HCT116 (cell line): ENCODE data around the gene KRT7. TPM values are rescaled to one million over a fixed set of nuclear protein-coding genes. Genes with fewer than 3 reads are reported as not detected.

Experiments used
- ATAC-seq: fragments of 200-7000 bp; cut with Tn5 transposase; 2 replicates; pipeline ENCODE4 v1.9.1; 2020; ENCODE audit warnings: mild to moderate bottlenecking, moderate library complexity
- BruUV-seq: library from RNA; stranded (reverse); fragments of 400-500 nt; replicated peaks from 2 replicates; lab custom pipeline; 2021; lab: Mats Ljungman, UMichigan
- CTCF ChIA-PET: fragments of 300-600 bp; sonication (Branson Sonifier 250); formaldehyde crosslinking; loops from one replicate; lab custom pipeline; 2021; ENCODE audit warnings: antibody characterized with exemption; lab: Charles Lee
- POLR2A ChIA-PET: fragments of 300-600, 350-600 bp; sonication (Branson Sonifier 250); formaldehyde crosslinking; loops from one replicate; lab custom pipeline; 2021; ENCODE audit warnings: antibody characterized with exemption; lab: Charles Lee
- RAD21 ChIA-PET, 2 experiments: fragments of 300-600 bp; sonication (Branson Sonifier 250); formaldehyde crosslinking; loops; one replicate each; lab custom pipeline; 2023; ENCODE audit warnings: low total read pairs in 2 of 2; ENCODE audit not compliant: uncharacterized antibody in 2 of 2, unreplicated experiment in 2 of 2, low non-redundant PET in 1 of 2; lab: Charles Lee
- DNase-seq: peaks from one replicate; pipeline ENCODE4 v3.0.0-alpha.2; 2010; ENCODE audit warnings: low read depth, low spot score
- H2AFZ ChIP-seq: fragments of 200-600 bp; shearing (Covaris generic), sonication (generic); 2 replicates; pipeline ENCODE4 v1.6.1; 2017; ENCODE audit warnings: low read depth, mixed run types, mixed read lengths, antibody characterized with exemption, low read length; ENCODE audit not compliant: poor library complexity, severe bottlenecking
- H3K27ac ChIP-seq: 2 replicates; pipeline ENCODE4 v1.5.1; 2012; ENCODE audit warnings: low read depth, low read length
- H3K27me3 ChIP-seq: fragments of 200-600 bp; sonication (generic); 2 replicates; pipeline ENCODE4 v1.6.1; 2016; ENCODE audit warnings: mixed run types, low read length, mixed read lengths; ENCODE audit not compliant: insufficient read depth
- H3K36me3 ChIP-seq, 2 experiments: fragments of 200-500 bp in 1 of 2; fragments of 200-600 bp in 1 of 2; sonication (Bioruptor generic) in 1 of 2; sonication (generic) in 1 of 2; 2 replicates each; pipeline versions ENCODE4 v1.5.1 to v1.6.1; 2014 to 2016; ENCODE audit warnings: low read length in 2 of 2, inconsistent platforms in 1 of 2, mixed read lengths in 1 of 2, mixed run types in 1 of 2; ENCODE audit not compliant: insufficient read depth in 2 of 2, control insufficient read depth in 1 of 2
- H3K4me1 ChIP-seq, 2 experiments: fragments of 200-600 bp in 1 of 2; sonication (generic) in 1 of 2; 2 replicates each; pipeline versions ENCODE4 v1.5.1 to v1.6.1; 2012 to 2017; ENCODE audit warnings: low read length in 2 of 2, inconsistent platforms in 1 of 2, mild to moderate bottlenecking in 1 of 2, mixed read lengths in 1 of 2, mixed run types in 1 of 2, moderate library complexity in 1 of 2; ENCODE audit not compliant: insufficient read depth in 2 of 2, control insufficient read depth in 1 of 2
- H3K4me2 ChIP-seq: fragments of 200-600 bp; sonication (generic); 2 replicates; pipeline ENCODE4 v1.6.1; 2017; ENCODE audit warnings: mixed run types, low read length, mixed read lengths
- H3K4me3 ChIP-seq, 2 experiments: fragments of 200-600 bp in 1 of 2; sonication (generic) in 1 of 2; replicated peaks in 1 of 2; 2 replicates each; pipeline ENCODE4 v1.5.1; 2011 to 2016; ENCODE audit warnings: low read length in 2 of 2, control low read depth in 1 of 2, low read depth in 1 of 2, mild to moderate bottlenecking in 1 of 2, mixed read lengths in 1 of 2, mixed run types in 1 of 2
- H3K79me2 ChIP-seq: fragments of 200-600 bp; sonication (generic); 2 replicates; pipeline ENCODE4 v1.6.1; 2017; ENCODE audit warnings: mild to moderate bottlenecking, mixed run types, low read length, moderate library complexity, mixed read lengths; ENCODE audit not compliant: insufficient read depth
- H3K9ac ChIP-seq: fragments of 200-600 bp; sonication (generic); 2 replicates; pipeline ENCODE4 v1.6.1; 2016; ENCODE audit warnings: low read length, mixed read lengths
- H3K9me2 ChIP-seq: fragments of 200-600 bp; sonication (generic), shearing (Covaris generic); 2 replicates; pipeline ENCODE4 v1.6.1; 2017; ENCODE audit warnings: mixed run types, mild to moderate bottlenecking, moderate library complexity; ENCODE audit not compliant: insufficient read depth
- H3K9me3 ChIP-seq, 2 experiments: fragments of 200-500 bp in 1 of 2; fragments of 200-600 bp in 1 of 2; sonication (Bioruptor generic) in 1 of 2; sonication (generic) in 1 of 2; 2 replicates each; pipeline ENCODE4 v1.6.1; 2014 to 2017; ENCODE audit warnings: low read length in 2 of 2, mixed read lengths in 2 of 2, inconsistent platforms in 1 of 2, low read depth in 1 of 2, mild to moderate bottlenecking in 1 of 2, mixed run types in 1 of 2, moderate library complexity in 1 of 2; ENCODE audit not compliant: control insufficient read depth in 1 of 2, insufficient read depth in 1 of 2
- H4K20me1 ChIP-seq: fragments of 200-600 bp; sonication (generic), shearing (Covaris generic); 2 replicates; pipeline ENCODE4 v1.6.1; 2017; ENCODE audit warnings: mixed run types, mild to moderate bottlenecking, moderate library complexity; ENCODE audit not compliant: insufficient read depth
- CBX3 ChIP-seq: IDR thresholded peaks from 2 replicates; pipeline ENCODE4 v1.6.1; 2012; ENCODE audit warnings: low read depth
- CEBPB ChIP-seq: IDR thresholded peaks from 2 replicates; pipeline ENCODE4 v1.6.1; 2012; ENCODE audit warnings: low read depth
- EGR1 ChIP-seq: IDR thresholded peaks from 2 replicates; pipeline ENCODE4 v1.6.1; 2012; ENCODE audit warnings: low read depth
- ELF1 ChIP-seq: IDR thresholded peaks from 2 replicates; pipeline ENCODE4 v1.6.1; 2012; ENCODE audit warnings: low read depth, borderline replicate concordance
- EZH2phosphoT487 ChIP-seq: fragments of 200-600 bp; IDR thresholded peaks from 2 replicates; pipeline ENCODE4 v1.6.1; 2018; ENCODE audit warnings: antibody characterized with exemption, borderline replicate concordance
- JUND ChIP-seq: IDR thresholded peaks from 2 replicates; pipeline ENCODE4 v1.6.1; 2012
- POLR2A ChIP-seq: IDR thresholded peaks from 2 replicates; pipeline ENCODE4 v1.7.0; 2011; ENCODE audit warnings: borderline replicate concordance; ENCODE audit not compliant: insufficient read depth, insufficient read length; ENCODE audit errors: extremely low read depth
- POLR2AphosphoS5 ChIP-seq: IDR thresholded peaks from 2 replicates; pipeline ENCODE4 v1.6.1; 2011; ENCODE audit warnings: mild to moderate bottlenecking, low read depth, low read length, moderate library complexity
- REST ChIP-seq: IDR thresholded peaks from 2 replicates; pipeline ENCODE4 v1.6.1; 2012; ENCODE audit warnings: low read depth
- SIN3A ChIP-seq: IDR thresholded peaks from 2 replicates; pipeline ENCODE4 v1.6.1; 2012; ENCODE audit warnings: low read depth
- YY1 ChIP-seq: IDR thresholded peaks from 2 replicates; pipeline ENCODE4 v1.6.1; 2011; ENCODE audit warnings: low read length, low read depth, moderate library complexity, mild to moderate bottlenecking; ENCODE audit not compliant: insufficient replicate concordance; ENCODE audit errors: extremely low read depth
- ZBTB33 ChIP-seq: IDR thresholded peaks from 2 replicates; pipeline ENCODE4 v1.6.1; 2011; ENCODE audit warnings: mild to moderate bottlenecking, low read length, moderate library complexity; ENCODE audit not compliant: insufficient replicate concordance; ENCODE audit errors: extremely low read depth
- intact Hi-C: fragments of 100-400 bp; cut with micrococcal nuclease; formaldehyde crosslinking; loops from 2 replicates; pipeline ENCODE4 v1.10.0; 2022
- total RNA-seq: library from RNA; stranded (reverse); gene quantifications from one replicate; pipeline ENCODE4 v1.2.1, GENCODE V29; 2021; ENCODE audit not compliant: unreplicated experiment

KRT7 gene
- total RNA-seq, 1 experiment from 2014 or later, result 72.6 TPM

- Histone ChIP-seq H3K9ac (no peak overlapping the region), H3K9me2 (no peaks in the 10 kb centered on the region), H2AFZ (no peak overlapping the region), H3K4me2 (no peak overlapping the region), H3K79me2 (no peaks in the 10 kb centered on the region), H3K27me3 (no peaks in the 10 kb centered on the region), H4K20me1 (no peaks in the 10 kb centered on the region), H3K4me1 (peaks cover 17 to 30% of the 10 kb centered on the region in 2 experiments), H3K4me3 (no peak overlapping the region), H3K36me3 (no peaks in the 10 kb centered on the region), H3K27ac (no peak overlapping the region), H3K9me3 (no peaks in the 10 kb centered on the region)
- no peak for TF ChIP-seq ZBTB33
- TF ChIP-seq REST, result no peak
- no peak for TF ChIP-seq ELF1
- TF ChIP-seq CBX3, result no peak
- TF ChIP-seq EGR1, result no peak
- no peak for TF ChIP-seq CEBPB
- TF ChIP-seq SIN3A, result no peak
- no peak for TF ChIP-seq EZH2phosphoT487
- TF ChIP-seq POLR2A, result no peak
- TF ChIP-seq JUND, result no peak
- no peak for TF ChIP-seq POLR2AphosphoS5
- no peak for TF ChIP-seq YY1
- DNase-seq, result no peak
- no TSS peak for BruUV-seq
- intact Hi-C loops, result no loop called here
- RAD21 ChIA-PET, result no interaction called here
- CTCF ChIA-PET, result interaction anchor here (0.6 to 1.9 kb wide), 5 partner anchors 10 to 75 kb away, joined by 3 to 9 read pairs (median 3); partner anchors contain the start of gene KRT86
- ATAC-seq, result no peak
- POLR2A ChIA-PET, result interaction anchor here (0.7 kb wide), 1 partner anchor 31 kb away, joined by 6 read pairs; no protein-coding TSS in a partner anchor
These were observed 19.8 kb downstream of the KRT7 start for GRCh38 chr12:52252728-52253343.
